SK-N-SH (cell line): ENCODE data around the gene DIP2A.

Source experiments
- ELF1 ChIP-seq: IDR thresholded peaks from 2 replicates; pipeline ENCODE4 v1.4.0; 2012
- EP300 ChIP-seq, 2 experiments: IDR thresholded peaks; 2 replicates each; pipeline versions ENCODE4 v1.4.0 to v1.6.1; 2012; ENCODE audit warnings: borderline replicate concordance in 1 of 2, low read depth in 1 of 2, low read length in 1 of 2
- GATA2 ChIP-seq: sonication (generic); formaldehyde crosslinking; IDR thresholded peaks from 2 replicates; pipeline ENCODE4 v1.5.0; 2020; ENCODE audit warnings: mild to moderate bottlenecking, missing genetic modification reagents
- MXI1 ChIP-seq: IDR thresholded peaks from 2 replicates; pipeline ENCODE4 v1.6.1; 2012; ENCODE audit warnings: mild to moderate bottlenecking, low read depth, low read length, improper control_type of control experiment
- POLR2AphosphoS5 ChIP-seq: IDR thresholded peaks from 2 replicates; pipeline ENCODE4 v1.6.1; 2012; ENCODE audit warnings: low read depth, low read length
- SMC3 ChIP-seq: IDR thresholded peaks from 2 replicates; pipeline ENCODE4 v1.6.1; 2012; ENCODE audit warnings: low read depth, low read length, improper control_type of control experiment
- TAF1 ChIP-seq: IDR thresholded peaks from 2 replicates; pipeline ENCODE4 v1.6.1; 2012; ENCODE audit warnings: low read depth, mild to moderate bottlenecking, low read length, moderate library complexity, borderline replicate concordance
- TEAD4 ChIP-seq: IDR thresholded peaks from 2 replicates; pipeline ENCODE4 v1.4.0; 2012; ENCODE audit warnings: mild to moderate bottlenecking, borderline replicate concordance; ENCODE audit not compliant: insufficient read depth
- YY1 ChIP-seq: IDR thresholded peaks from 2 replicates; pipeline ENCODE4 v1.4.0; 2012; ENCODE audit warnings: low read depth, mild to moderate bottlenecking
- TF ChIP-seq, protein P1 (sequence below): fragments of 200-600 bp; sonication (generic); IDR thresholded peaks from 2 replicates; pipeline ENCODE4 v1.6.1; 2017; ENCODE audit warnings: antibody characterized with exemption, mild to moderate bottlenecking, moderate library complexity
- TF ChIP-seq, protein P2 (sequence below): IDR thresholded peaks from 2 replicates; pipeline ENCODE4 v1.4.0; 2012; ENCODE audit warnings: low read depth
- TF ChIP-seq, protein P3 (sequence below): IDR thresholded peaks from 2 replicates; pipeline ENCODE4 v1.6.1; 2012; ENCODE audit warnings: mild to moderate bottlenecking, low read depth, low read length, moderate library complexity

DNA sequence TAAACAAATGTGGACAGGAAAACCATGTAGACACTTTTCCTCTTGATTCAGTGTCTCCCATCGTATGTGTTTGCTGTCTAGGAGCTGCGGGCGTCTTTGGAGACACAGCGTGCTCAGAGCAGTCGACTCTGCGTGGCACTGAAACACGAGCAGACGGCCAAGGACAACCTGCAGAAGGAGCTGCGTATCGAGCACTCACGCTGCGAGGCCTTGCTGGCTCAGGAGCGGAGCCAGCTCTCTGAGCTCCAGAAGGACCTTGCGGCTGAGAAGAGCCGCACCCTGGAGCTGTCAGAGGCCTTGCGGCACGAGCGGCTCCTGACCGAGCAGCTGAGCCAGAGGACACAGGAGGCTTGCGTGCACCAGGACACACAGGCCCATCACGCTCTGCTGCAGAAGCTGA, 27.2 kb upstream of the DIP2A start:
- TF ChIP-seq POLR2AphosphoS5 (no peak), MXI1 (no peak), TEAD4 (no peak), EP300 (IDR thresholded peaks at IDR 0.05; ENCODE audit: borderline replicate concordance in 1 of 2, low read depth in 1 of 2, low read length in 1 of 2) (no peak), GATA2 (CRISPR knock-in tag) (no peak), TAF1 (no peak), ELF1 (no peak), SMC3 (no peak), YY1 (no peak)
- TF ChIP-seq, protein P1, sequence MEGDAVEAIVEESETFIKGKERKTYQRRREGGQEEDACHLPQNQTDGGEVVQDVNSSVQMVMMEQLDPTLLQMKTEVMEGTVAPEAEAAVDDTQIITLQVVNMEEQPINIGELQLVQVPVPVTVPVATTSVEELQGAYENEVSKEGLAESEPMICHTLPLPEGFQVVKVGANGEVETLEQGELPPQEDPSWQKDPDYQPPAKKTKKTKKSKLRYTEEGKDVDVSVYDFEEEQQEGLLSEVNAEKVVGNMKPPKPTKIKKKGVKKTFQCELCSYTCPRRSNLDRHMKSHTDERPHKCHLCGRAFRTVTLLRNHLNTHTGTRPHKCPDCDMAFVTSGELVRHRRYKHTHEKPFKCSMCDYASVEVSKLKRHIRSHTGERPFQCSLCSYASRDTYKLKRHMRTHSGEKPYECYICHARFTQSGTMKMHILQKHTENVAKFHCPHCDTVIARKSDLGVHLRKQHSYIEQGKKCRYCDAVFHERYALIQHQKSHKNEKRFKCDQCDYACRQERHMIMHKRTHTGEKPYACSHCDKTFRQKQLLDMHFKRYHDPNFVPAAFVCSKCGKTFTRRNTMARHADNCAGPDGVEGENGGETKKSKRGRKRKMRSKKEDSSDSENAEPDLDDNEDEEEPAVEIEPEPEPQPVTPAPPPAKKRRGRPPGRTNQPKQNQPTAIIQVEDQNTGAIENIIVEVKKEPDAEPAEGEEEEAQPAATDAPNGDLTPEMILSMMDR, result no peak
- TF ChIP-seq, protein P2, sequence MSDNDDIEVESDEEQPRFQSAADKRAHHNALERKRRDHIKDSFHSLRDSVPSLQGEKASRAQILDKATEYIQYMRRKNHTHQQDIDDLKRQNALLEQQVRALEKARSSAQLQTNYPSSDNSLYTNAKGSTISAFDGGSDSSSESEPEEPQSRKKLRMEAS, result no peak
- TF ChIP-seq, protein P3, sequence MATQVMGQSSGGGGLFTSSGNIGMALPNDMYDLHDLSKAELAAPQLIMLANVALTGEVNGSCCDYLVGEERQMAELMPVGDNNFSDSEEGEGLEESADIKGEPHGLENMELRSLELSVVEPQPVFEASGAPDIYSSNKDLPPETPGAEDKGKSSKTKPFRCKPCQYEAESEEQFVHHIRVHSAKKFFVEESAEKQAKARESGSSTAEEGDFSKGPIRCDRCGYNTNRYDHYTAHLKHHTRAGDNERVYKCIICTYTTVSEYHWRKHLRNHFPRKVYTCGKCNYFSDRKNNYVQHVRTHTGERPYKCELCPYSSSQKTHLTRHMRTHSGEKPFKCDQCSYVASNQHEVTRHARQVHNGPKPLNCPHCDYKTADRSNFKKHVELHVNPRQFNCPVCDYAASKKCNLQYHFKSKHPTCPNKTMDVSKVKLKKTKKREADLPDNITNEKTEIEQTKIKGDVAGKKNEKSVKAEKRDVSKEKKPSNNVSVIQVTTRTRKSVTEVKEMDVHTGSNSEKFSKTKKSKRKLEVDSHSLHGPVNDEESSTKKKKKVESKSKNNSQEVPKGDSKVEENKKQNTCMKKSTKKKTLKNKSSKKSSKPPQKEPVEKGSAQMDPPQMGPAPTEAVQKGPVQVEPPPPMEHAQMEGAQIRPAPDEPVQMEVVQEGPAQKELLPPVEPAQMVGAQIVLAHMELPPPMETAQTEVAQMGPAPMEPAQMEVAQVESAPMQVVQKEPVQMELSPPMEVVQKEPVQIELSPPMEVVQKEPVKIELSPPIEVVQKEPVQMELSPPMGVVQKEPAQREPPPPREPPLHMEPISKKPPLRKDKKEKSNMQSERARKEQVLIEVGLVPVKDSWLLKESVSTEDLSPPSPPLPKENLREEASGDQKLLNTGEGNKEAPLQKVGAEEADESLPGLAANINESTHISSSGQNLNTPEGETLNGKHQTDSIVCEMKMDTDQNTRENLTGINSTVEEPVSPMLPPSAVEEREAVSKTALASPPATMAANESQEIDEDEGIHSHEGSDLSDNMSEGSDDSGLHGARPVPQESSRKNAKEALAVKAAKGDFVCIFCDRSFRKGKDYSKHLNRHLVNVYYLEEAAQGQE, result no peak
